Keratinocyte (primary cell): Measurements from ENCODE around the gene MED8. TPM values are rescaled to one million over a fixed set of nuclear protein-coding genes. Genes with fewer than 3 reads are reported as not detected.
"Not testable (repeated sequence)": the region's sequence is repeated elsewhere in the genome, so short reads cannot be mapped to it uniquely, and the experiment has no call there.

Experiments
- DNase-seq: peaks from one replicate; pipeline ENCODE4 v3.0.0-alpha.2; 2011; ENCODE audit warnings: low read depth, missing footprints, low spot score
- FAIRE-seq: peaks from 2 replicates; lab custom pipeline; 2011; peaks lifted over from hg19 to GRCh38; lab: Jason Lieb, UNC
- H2AFZ ChIP-seq: 2 replicates; pipeline ENCODE4 v1.6.0; 2012; ENCODE audit warnings: low read length, control low read depth, inconsistent platforms; ENCODE audit not compliant: control insufficient read depth
- H3K27ac ChIP-seq: 2 replicates; pipeline ENCODE4 v1.5.1; 2011; ENCODE audit warnings: low read length; ENCODE audit not compliant: control insufficient read depth, insufficient read depth
- H3K27me3 ChIP-seq: 3 replicates; pipeline ENCODE4 v1.6.0; 2011; ENCODE audit warnings: low read length; ENCODE audit not compliant: control insufficient read depth, insufficient read depth; ENCODE audit errors: extremely low read depth
- H3K36me3 ChIP-seq, 2 experiments: 2 replicates in 1 of 2; 3 replicates in 1 of 2; pipeline ENCODE4 v1.5.1; 2011; ENCODE audit warnings: low read length in 2 of 2, mild to moderate bottlenecking in 1 of 2; ENCODE audit not compliant: control insufficient read depth in 2 of 2, insufficient read depth in 2 of 2; ENCODE audit errors: extremely low read depth in 1 of 2
- H3K4me1 ChIP-seq: 3 replicates; pipeline ENCODE4 v1.5.1; 2011; ENCODE audit warnings: low read length; ENCODE audit not compliant: control insufficient read depth, insufficient read depth; ENCODE audit errors: extremely low read depth
- H3K4me2 ChIP-seq: 3 replicates; pipeline ENCODE4 v1.6.0; 2011; ENCODE audit warnings: low read depth, low read length; ENCODE audit not compliant: control insufficient read depth, insufficient read depth; ENCODE audit errors: extremely low read depth
- H3K4me3 ChIP-seq, 3 experiments: fragments of 200-600 bp in 1 of 3; sonication (generic) in 1 of 3; 2 replicates in 2 of 3; 3 replicates in 1 of 3; pipeline ENCODE4 v1.5.1; 2011 to 2016; ENCODE audit warnings: low read length in 3 of 3, mild to moderate bottlenecking in 3 of 3, control low read depth in 2 of 3, inconsistent platforms in 1 of 3, low read depth in 1 of 3, mixed read lengths in 1 of 3, mixed run types in 1 of 3, moderate library complexity in 1 of 3; ENCODE audit not compliant: control insufficient read depth in 2 of 3, insufficient read depth in 2 of 3; ENCODE audit errors: extremely low read depth in 1 of 3
- H3K79me2 ChIP-seq: 2 replicates; pipeline ENCODE4 v1.6.0; 2012; ENCODE audit warnings: low read length; ENCODE audit not compliant: control insufficient read depth, insufficient read depth
- H3K9ac ChIP-seq: 3 replicates; pipeline ENCODE4 v1.6.0; 2011; ENCODE audit warnings: low read length; ENCODE audit not compliant: control insufficient read depth, insufficient read depth; ENCODE audit errors: extremely low read depth
- H3K9me1 ChIP-seq: 3 replicates; pipeline ENCODE4 v1.6.0; 2011; ENCODE audit warnings: low read length; ENCODE audit not compliant: control insufficient read depth, insufficient read depth; ENCODE audit errors: extremely low read depth
- H3K9me3 ChIP-seq: 2 replicates; pipeline ENCODE4 v1.5.1; 2012; ENCODE audit warnings: low read depth, low read length; ENCODE audit not compliant: control insufficient read depth
- H4K20me1 ChIP-seq: 3 replicates; pipeline ENCODE4 v1.6.0; 2011; ENCODE audit warnings: low read length; ENCODE audit not compliant: control insufficient read depth, insufficient read depth; ENCODE audit errors: extremely low read depth
- EZH2 ChIP-seq: IDR thresholded peaks from one replicate; pipeline ENCODE4 v1.6.1; 2012; ENCODE audit warnings: inconsistent platforms, mild to moderate bottlenecking, low read length, moderate library complexity
- dilution Hi-C: fragments of 300-500 bp; cut with MboI; formaldehyde crosslinking; loops from one replicate; pipeline ENCODE4 v1.7.0; 2020; ENCODE audit warnings: low sequenced_read_pairs; ENCODE audit not compliant: extremely low pct_ligation_motif_present
- polyA plus RNA-seq, 5 experiments: library from polyadenylated mRNA; depleted of rRNA in 3 of 5; stranded (reverse) in 3 of 5; stranded (forward) in 1 of 5; unstranded in 1 of 5; fragments of >200 nt; gene quantifications; 1 replicate in 1 of 5; 2 replicates in 3 of 5; 3 replicates in 1 of 5; pipeline versions ENCODE4 v1.2.1 to v1.2.3, GENCODE V29; 2011 to 2012; ENCODE audit warnings: missing spikeins in 2 of 5, low read depth in 1 of 5, low replicate concordance in 1 of 5
- TF ChIP-seq, protein P1 (sequence below), 3 experiments: IDR thresholded peaks in 1 of 3; conservative IDR thresholded peaks in 1 of 3; optimal IDR thresholded peaks in 1 of 3; 2 replicates in 2 of 3; 3 replicates in 1 of 3; pipeline versions ENCODE3 to v1.5.1; 2011; ENCODE audit warnings: low read length in 3 of 3, mild to moderate bottlenecking in 3 of 3, moderate library complexity in 2 of 3, control low read depth in 1 of 3, inconsistent platforms in 1 of 3; ENCODE audit not compliant: insufficient read depth in 2 of 3; ENCODE audit errors: extremely low read depth in 1 of 3

MED8 gene
- polyA plus RNA-seq, 1 donor (not counting 4 experiments of a cell fraction or from before 2014, with no cell fraction given): 14.3 TPM

DNA sequence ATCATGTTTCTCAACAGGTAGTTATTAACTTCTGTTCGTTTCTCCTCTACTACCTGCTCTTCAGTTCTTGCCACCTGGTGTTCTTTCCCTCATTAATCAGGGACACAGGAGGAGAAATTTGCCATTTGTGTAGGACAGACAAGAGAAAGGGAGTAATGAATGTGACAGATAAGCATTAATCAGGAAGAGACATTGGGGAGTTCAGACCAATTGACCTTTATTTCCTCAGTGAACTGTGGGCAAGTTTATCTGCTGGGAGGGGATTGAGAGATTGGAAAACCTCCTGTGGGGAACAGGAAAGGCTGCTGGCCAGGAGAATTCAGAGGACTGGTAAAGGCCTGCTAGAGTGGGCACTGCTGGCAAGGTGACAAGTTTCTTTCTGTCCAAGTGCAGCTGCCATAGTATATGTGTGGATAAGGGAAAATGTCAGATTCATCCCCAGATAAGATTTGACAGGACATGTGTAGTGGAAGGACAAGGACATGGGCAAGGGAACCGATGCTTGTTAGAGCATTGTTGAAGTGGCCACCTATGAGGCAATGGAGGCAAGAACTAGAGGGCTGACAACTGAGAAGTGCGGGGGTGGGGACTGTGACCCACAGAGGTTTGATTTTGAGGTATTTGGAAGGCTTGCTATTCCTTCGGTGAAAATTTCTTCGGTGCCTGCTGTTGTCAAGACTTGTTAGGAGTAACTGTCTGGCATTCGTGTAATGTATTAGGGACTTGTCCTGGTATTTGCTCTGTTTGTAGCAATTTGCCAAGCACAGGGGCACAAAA, 12.7 kb upstream of the MED8 start:
- TF ChIP-seq, protein P1, sequence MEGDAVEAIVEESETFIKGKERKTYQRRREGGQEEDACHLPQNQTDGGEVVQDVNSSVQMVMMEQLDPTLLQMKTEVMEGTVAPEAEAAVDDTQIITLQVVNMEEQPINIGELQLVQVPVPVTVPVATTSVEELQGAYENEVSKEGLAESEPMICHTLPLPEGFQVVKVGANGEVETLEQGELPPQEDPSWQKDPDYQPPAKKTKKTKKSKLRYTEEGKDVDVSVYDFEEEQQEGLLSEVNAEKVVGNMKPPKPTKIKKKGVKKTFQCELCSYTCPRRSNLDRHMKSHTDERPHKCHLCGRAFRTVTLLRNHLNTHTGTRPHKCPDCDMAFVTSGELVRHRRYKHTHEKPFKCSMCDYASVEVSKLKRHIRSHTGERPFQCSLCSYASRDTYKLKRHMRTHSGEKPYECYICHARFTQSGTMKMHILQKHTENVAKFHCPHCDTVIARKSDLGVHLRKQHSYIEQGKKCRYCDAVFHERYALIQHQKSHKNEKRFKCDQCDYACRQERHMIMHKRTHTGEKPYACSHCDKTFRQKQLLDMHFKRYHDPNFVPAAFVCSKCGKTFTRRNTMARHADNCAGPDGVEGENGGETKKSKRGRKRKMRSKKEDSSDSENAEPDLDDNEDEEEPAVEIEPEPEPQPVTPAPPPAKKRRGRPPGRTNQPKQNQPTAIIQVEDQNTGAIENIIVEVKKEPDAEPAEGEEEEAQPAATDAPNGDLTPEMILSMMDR (optimal IDR thresholded peaks at IDR 0.05 in 1 of 3, IDR thresholded peaks at IDR 0.05 in 1 of 3, conservative IDR thresholded peaks at IDR 0.05 in 1 of 3; ENCODE audit: extremely low read depth in 1 of 3, insufficient read depth in 2 of 3, low read length in 3 of 3): no peak
- TF ChIP-seq EZH2: no peak
- no peak overlapping the region for H3K27ac ChIP-seq
- peaks cover 1% of the 10 kb centered on the region for H3K79me2 ChIP-seq
- DNase-seq (no peak), FAIRE-seq (no peak)
- dilution Hi-C loops: no loop called here
- no peaks in the 10 kb centered on the region for H4K20me1 ChIP-seq
- no peaks in the 10 kb centered on the region for H3K9me1 ChIP-seq
- no peak overlapping the region for H3K4me3 ChIP-seq
- H3K36me3 ChIP-seq: peaks cover 16% of the 10 kb centered on the region in 2 experiments
- no peak overlapping the region for H2AFZ ChIP-seq
- no peak overlapping the region for H3K9ac ChIP-seq
- H3K4me2 ChIP-seq: no peak overlapping the region
- H3K27me3 ChIP-seq: no peaks in the 10 kb centered on the region
- H3K9me3 ChIP-seq: no peaks in the 10 kb centered on the region
- H3K4me1 ChIP-seq: no peaks in the 10 kb centered on the region

DNA sequence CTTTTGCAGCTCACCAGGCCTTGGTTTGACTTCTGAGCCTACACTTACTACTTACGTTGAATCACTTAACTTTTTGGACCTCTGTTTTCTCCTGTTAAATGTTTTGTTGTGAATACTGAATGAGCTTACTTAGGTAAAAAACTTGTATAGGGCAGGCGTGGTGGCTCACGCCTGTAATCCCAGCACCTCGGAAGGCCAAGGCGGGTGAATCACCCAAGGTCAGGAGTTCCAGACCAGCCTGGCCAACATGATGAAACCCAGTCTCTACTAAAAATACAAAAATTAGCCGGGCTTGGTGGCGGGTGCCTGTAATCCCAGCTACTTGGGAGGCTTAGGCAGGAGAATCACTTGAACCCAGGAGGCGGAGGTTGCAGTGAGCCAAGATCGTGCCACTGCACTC, 10.8 kb upstream of the MED8 start:
- H3K27ac ChIP-seq, H3K9me1 ChIP-seq, H2AFZ ChIP-seq, DNase-seq, H4K20me1 ChIP-seq, dilution Hi-C loops, H3K9ac ChIP-seq, H3K4me3 ChIP-seq, FAIRE-seq, H3K4me2 ChIP-seq, H3K27me3 ChIP-seq, H3K79me2 ChIP-seq, H3K9me3 ChIP-seq, H3K4me1 ChIP-seq: not testable (repeated sequence)
- peaks cover 7 to 15% of the 10 kb centered on the region in 2 experiments for H3K36me3 ChIP-seq
